Osteocyte (in vitro differentiated cells): ENCODE measurements around the gene ZBTB7B. TPM values are rescaled to one million over a fixed set of nuclear protein-coding genes. Genes with fewer than 3 reads are reported as not detected.

Experiments used
- DNase-seq: peaks from one replicate; pipeline ENCODE4 v3.0.0; 2021; ENCODE audit warnings: mixed read lengths; ENCODE audit not compliant: unreplicated experiment; ENCODE audit errors: extremely low spot score
- H3K27ac Mint-ChIP-seq: one replicate; pipeline ENCODE4 v1.8.0; 2021; ENCODE audit warnings: mild to moderate bottlenecking, mixed read lengths; ENCODE audit not compliant: unreplicated experiment
- H3K27me3 Mint-ChIP-seq: one replicate; pipeline ENCODE4 v1.8.0; 2021; ENCODE audit warnings: mixed read lengths; ENCODE audit not compliant: unreplicated experiment
- H3K36me3 Mint-ChIP-seq: one replicate; pipeline ENCODE4 v1.8.0; 2021; ENCODE audit warnings: mixed read lengths; ENCODE audit not compliant: unreplicated experiment
- H3K4me1 Mint-ChIP-seq: one replicate; pipeline ENCODE4 v1.8.0; 2021; ENCODE audit warnings: mixed read lengths; ENCODE audit not compliant: unreplicated experiment
- H3K4me3 Mint-ChIP-seq: one replicate; pipeline ENCODE4 v1.8.0; 2021; ENCODE audit warnings: mild to moderate bottlenecking, moderate library complexity, mixed read lengths; ENCODE audit not compliant: unreplicated experiment
- H3K9me3 Mint-ChIP-seq: one replicate; pipeline ENCODE4 v1.8.0; 2021; ENCODE audit warnings: mixed read lengths; ENCODE audit not compliant: unreplicated experiment
- CTCF ChIP-seq: fragments of 200-600 bp; sonication (generic); IDR thresholded peaks from 2 replicates; pipeline ENCODE4 v1.5.0; 2021; ENCODE audit warnings: antibody characterized with exemption, mild to moderate bottlenecking, moderate library complexity
- total RNA-seq: library from RNA; stranded (reverse); gene quantifications from 2 replicates; pipeline ENCODE4 v1.2.1, GENCODE V29; 2021

ZBTB7B gene
- total RNA-seq, 1 donor from 2014 or later = 37.8 TPM

- no peak for TF ChIP-seq CTCF
- no peaks in the 10 kb centered on the region for H3K36me3 Mint-ChIP-seq
- peaks cover 17% of the 10 kb centered on the region for H3K4me1 Mint-ChIP-seq
- no peak overlapping the region for H3K27ac Mint-ChIP-seq
- H3K4me3 Mint-ChIP-seq = no peak overlapping the region
- no peak for DNase-seq
- no peaks in the 10 kb centered on the region for H3K27me3 Mint-ChIP-seq
- no peaks in the 10 kb centered on the region for H3K9me3 Mint-ChIP-seq
Measured at GRCh38 chr1:154998201-154998780, 4.3 kb upstream of the ZBTB7B start.

- no peak for DNase-seq
- Mint-ChIP-seq H3K4me3 (peak overlapping the region; percentile 94), H3K4me1 (peaks cover 19% of the 10 kb centered on the region), H3K36me3 (no peaks in the 10 kb centered on the region), H3K27ac (peak overlapping the region; percentile 71), H3K27me3 (no peaks in the 10 kb centered on the region), H3K9me3 (no peaks in the 10 kb centered on the region)
- TF ChIP-seq CTCF = peak; percentile 85
Measured at GRCh38 chr1:154998818-154999570, 3.6 kb upstream of the ZBTB7B start.

GRCh38 chr1:154999571-155000410 lies 2.8 kb upstream of the ZBTB7B start:
- H3K27ac Mint-ChIP-seq = peak overlapping the region; percentile 95
- H3K36me3 Mint-ChIP-seq = no peaks in the 10 kb centered on the region
- peak overlapping the region; percentile 94 for H3K4me3 Mint-ChIP-seq
- no peak for DNase-seq
- no peaks in the 10 kb centered on the region for H3K9me3 Mint-ChIP-seq
- H3K27me3 Mint-ChIP-seq = no peaks in the 10 kb centered on the region
- H3K4me1 Mint-ChIP-seq = peaks cover 27% of the 10 kb centered on the region
- TF ChIP-seq CTCF = no peak

- Mint-ChIP-seq H3K9me3 (no peaks in the 10 kb centered on the region), H3K4me3 (peak overlapping the region; percentile 94), H3K4me1 (peaks cover 30% of the 10 kb centered on the region), H3K27me3 (no peaks in the 10 kb centered on the region), H3K36me3 (no peaks in the 10 kb centered on the region), H3K27ac (peak overlapping the region; percentile 95)
- no peak for TF ChIP-seq CTCF
- no peak for DNase-seq
Measured at GRCh38 chr1:155000411-155000725, 2.2 kb upstream of the ZBTB7B start.
